ENCODE data around the gene GRIK4.
"Not testable (repeated sequence)": the region's sequence is repeated elsewhere in the genome, so short reads cannot be mapped to it uniquely, and the experiment has no call there.

GRIK4 gene

GRCh38 chr11:121031167-121031566, 519.6 kb downstream of the GRIK4 start:
- DNase-seq, result no peak

GRCh38 chr11:121031648-121032047, 520.1 kb downstream of the GRIK4 start:
- not testable (repeated sequence) for DNase-seq

DNA sequence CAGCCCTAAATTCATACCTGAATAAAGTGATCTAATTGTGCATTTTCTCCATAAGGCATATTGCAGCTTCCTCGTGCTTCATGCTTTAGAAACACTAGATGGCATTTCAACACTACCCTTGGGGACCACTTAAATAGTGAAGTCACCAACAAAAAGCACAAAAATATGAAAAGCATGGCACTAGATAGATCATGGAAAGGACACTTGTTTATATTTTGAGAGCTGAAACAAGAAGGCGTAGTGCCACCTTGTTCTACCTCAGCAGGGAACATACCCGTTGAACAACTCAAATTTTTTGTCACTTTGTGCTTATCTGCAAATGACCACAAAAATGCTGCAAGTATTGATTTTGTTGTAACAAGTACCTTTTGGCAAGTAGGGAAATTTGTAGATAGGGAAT, 521.0 kb downstream of the GRIK4 start:
- no peak for DNase-seq

GRCh38 chr11:121033635-121034034, 522.1 kb downstream of the GRIK4 start:
- DNase-seq, result no peak

- DNase-seq, result no peak
These were observed 523.7 kb downstream of the GRIK4 start for GRCh38 chr11:121035169-121035755.

- no peak for DNase-seq
These were observed 524.2 kb downstream of the GRIK4 start for GRCh38 chr11:121035780-121036179.

DNA sequence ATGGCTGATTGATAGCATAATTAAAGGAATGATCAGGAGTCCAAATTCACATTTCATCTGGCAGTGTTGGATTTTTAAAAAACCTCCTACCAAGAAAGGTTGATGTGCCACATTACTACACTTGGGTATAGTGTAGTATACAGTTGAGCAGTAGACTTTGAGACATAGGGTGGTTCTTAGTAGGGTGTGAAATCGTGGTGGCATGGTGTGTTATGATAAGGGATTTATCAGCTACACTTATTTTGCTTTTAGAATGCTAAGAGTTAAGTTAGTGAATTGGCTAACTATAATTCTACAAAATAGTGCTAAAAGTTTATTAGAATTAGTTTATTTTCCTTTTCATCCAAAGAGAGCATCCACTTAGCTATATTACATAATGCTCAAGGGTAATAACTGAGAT, 525.5 kb downstream of the GRIK4 start:
- DNase-seq, result no peak
